Activated B cell treated with CpG ODN at 0.5 μM for 24 hours (primary cell): ENCODE measurements around the gene ITGA6. TPM values are rescaled to one million over a fixed set of nuclear protein-coding genes. Genes with fewer than 3 reads are reported as not detected.

Experiments
- ATAC-seq: fragments of 200-7000 bp; cut with Tn5 transposase; one replicate; pipeline ENCODE4 v1.10.0; 2021; ENCODE audit warnings: low read depth, mild to moderate bottlenecking, moderate library complexity
- CTCF ChIA-PET: fragments of 350-600 bp; sonication (Branson Sonifier 250); formaldehyde crosslinking; loops from one replicate; lab custom pipeline; 2021; ENCODE audit warnings: antibody characterized with exemption; lab: Charles Lee
- POLR2A ChIA-PET: fragments of 350-600 bp; sonication (Branson Sonifier 250); formaldehyde crosslinking; loops from one replicate; lab custom pipeline; 2021; ENCODE audit warnings: antibody characterized with exemption; lab: Charles Lee
- DNase-seq: peaks from one replicate; pipeline ENCODE4 v3.0.0; 2022
- H3K27ac Mint-ChIP-seq: one replicate; pipeline ENCODE4 v1.8.0; 2020; ENCODE audit warnings: mixed read lengths
- H3K27me3 Mint-ChIP-seq: one replicate; pipeline ENCODE4 v1.8.0; 2021; ENCODE audit warnings: mixed read lengths
- H3K36me3 Mint-ChIP-seq: one replicate; pipeline ENCODE4 v1.8.0; 2021; ENCODE audit warnings: low read depth, mixed read lengths
- H3K4me1 Mint-ChIP-seq: one replicate; pipeline ENCODE4 v1.8.0; 2021; ENCODE audit warnings: mixed read lengths
- H3K4me3 Mint-ChIP-seq: one replicate; pipeline ENCODE4 v1.8.0; 2020; ENCODE audit warnings: mild to moderate bottlenecking, mixed read lengths
- H3K9me3 Mint-ChIP-seq: one replicate; pipeline ENCODE4 v1.8.0; 2020; ENCODE audit warnings: mixed read lengths
- CTCF ChIP-seq: fragments of 200-600 bp; IDR thresholded peaks from one replicate; pipeline ENCODE4 v1.8.0; 2022; ENCODE audit warnings: antibody characterized with exemption, mild to moderate bottlenecking
- intact Hi-C: fragments of 100-400 bp; cut with micrococcal nuclease; formaldehyde crosslinking; loops from one replicate; pipeline ENCODE4 v1.15.1; 2024
- total RNA-seq: library from RNA; stranded (reverse); gene quantifications from 2 replicates; pipeline ENCODE4 v1.2.3, GENCODE V29; 2022

The ITGA6 gene
- total RNA-seq, 1 donor from 2014 or later = 0.31 TPM

GRCh38 chr2:172389685-172390339, 37.6 kb upstream of the ITGA6 start:
- Mint-ChIP-seq H3K4me3 (no peak overlapping the region), H3K9me3 (no peaks in the 10 kb centered on the region), H3K36me3 (no peaks in the 10 kb centered on the region), H3K27me3 (peaks cover 5% of the 10 kb centered on the region), H3K27ac (no peak overlapping the region), H3K4me1 (no peaks in the 10 kb centered on the region)
- ChIA-PET POLR2A (interaction anchor here (0.7 kb wide), 1 partner anchor 612 kb away, joined by 4 read pairs; no protein-coding TSS in a partner anchor), CTCF (no interaction called here)
- no peak for TF ChIP-seq CTCF
- no peak for ATAC-seq
- intact Hi-C loops = no loop called here
- no peak for DNase-seq

GRCh38 chr2:172394002-172394401, 33.4 kb upstream of the ITGA6 start:
- no peak overlapping the region for H3K27ac Mint-ChIP-seq
- no peak for TF ChIP-seq CTCF
- POLR2A ChIA-PET = no interaction called here
- intact Hi-C loops = no loop called here
- H3K4me1 Mint-ChIP-seq = no peaks in the 10 kb centered on the region
- DNase-seq = no peak
- H3K4me3 Mint-ChIP-seq = no peak overlapping the region
- CTCF ChIA-PET = no interaction called here
- H3K27me3 Mint-ChIP-seq = peaks cover 8% of the 10 kb centered on the region
- no peak for ATAC-seq
- H3K36me3 Mint-ChIP-seq = no peaks in the 10 kb centered on the region
- no peaks in the 10 kb centered on the region for H3K9me3 Mint-ChIP-seq

DNA sequence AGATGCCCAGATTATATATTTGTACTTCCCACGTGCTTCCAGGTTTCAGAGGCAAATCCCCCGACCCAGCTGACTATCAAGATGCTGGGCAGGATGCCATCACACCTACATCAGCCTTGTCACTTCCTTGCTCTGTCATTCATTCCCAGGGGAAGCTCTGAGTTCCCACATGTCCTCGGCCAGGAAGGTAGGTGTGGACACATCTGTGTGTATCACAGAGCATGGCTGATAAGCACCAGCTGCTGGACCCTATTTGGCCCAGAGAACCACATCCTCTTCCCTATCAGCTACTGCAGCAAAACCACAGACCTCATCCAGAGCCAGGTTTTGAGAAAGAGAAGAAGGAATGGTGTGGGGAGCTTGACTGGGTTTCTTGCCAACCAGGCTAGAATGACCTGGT, 31.9 kb upstream of the ITGA6 start:
- H3K27ac Mint-ChIP-seq = no peak overlapping the region
- CTCF ChIA-PET = no interaction called here
- intact Hi-C loops = no loop called here
- ATAC-seq = no peak
- DNase-seq = no peak
- TF ChIP-seq CTCF = no peak
- POLR2A ChIA-PET = no interaction called here
- no peaks in the 10 kb centered on the region for H3K4me1 Mint-ChIP-seq
- no peak overlapping the region for H3K4me3 Mint-ChIP-seq
- no peaks in the 10 kb centered on the region for H3K36me3 Mint-ChIP-seq
- H3K27me3 Mint-ChIP-seq = peaks cover 8% of the 10 kb centered on the region
- no peaks in the 10 kb centered on the region for H3K9me3 Mint-ChIP-seq

- Mint-ChIP-seq H3K4me1 (no peaks in the 10 kb centered on the region), H3K27ac (no peak overlapping the region), H3K27me3 (peaks cover 8% of the 10 kb centered on the region), H3K36me3 (no peaks in the 10 kb centered on the region), H3K9me3 (no peaks in the 10 kb centered on the region), H3K4me3 (no peak overlapping the region)
- ATAC-seq (no peak), DNase-seq (no peak)
- intact Hi-C loops = no loop called here
- ChIA-PET CTCF (no interaction called here), POLR2A (no interaction called here)
- no peak for TF ChIP-seq CTCF
Observed at GRCh38 chr2:172397148-172397834, 30.1 kb upstream of the ITGA6 start.

DNA sequence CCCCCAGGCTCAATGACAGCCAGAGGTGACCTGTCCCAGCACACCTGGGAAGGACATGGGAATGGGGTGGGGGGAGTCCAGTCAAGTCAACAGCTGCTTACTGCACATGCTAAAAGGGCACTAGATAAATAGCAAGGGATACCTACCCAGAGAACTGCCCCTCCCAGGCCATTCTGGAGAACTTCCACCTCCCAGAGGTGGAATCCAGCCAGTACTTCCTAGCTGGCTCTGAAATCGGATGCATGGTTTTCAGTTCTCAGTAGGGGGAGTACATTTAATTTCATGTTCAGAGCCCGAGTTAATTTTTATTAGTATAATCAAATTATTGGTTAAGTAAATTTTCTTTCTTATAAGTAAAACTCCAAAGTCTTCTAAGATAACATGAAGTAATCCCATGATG, 28.9 kb upstream of the ITGA6 start:
- H3K36me3 Mint-ChIP-seq = no peaks in the 10 kb centered on the region
- CTCF ChIA-PET = no interaction called here
- intact Hi-C loops = no loop called here
- no peak for DNase-seq
- no peak overlapping the region for H3K27ac Mint-ChIP-seq
- H3K4me3 Mint-ChIP-seq = no peak overlapping the region
- POLR2A ChIA-PET = no interaction called here
- H3K4me1 Mint-ChIP-seq = no peaks in the 10 kb centered on the region
- peaks cover 4% of the 10 kb centered on the region for H3K27me3 Mint-ChIP-seq
- ATAC-seq = no peak
- H3K9me3 Mint-ChIP-seq = no peaks in the 10 kb centered on the region
- no peak for TF ChIP-seq CTCF
